H1 (cell line): ENCODE measurements around the gene CELA2A. TPM values are rescaled to one million over a fixed set of nuclear protein-coding genes. Genes with fewer than 3 reads are reported as not detected.

ENCODE experiments used
- CHD7 ChIP-seq: fragments of 300-600 bp; sonication (generic); IDR thresholded peaks from 2 replicates; pipeline ENCODE4 v1.7.1; 2012; ENCODE audit warnings: low read length, moderate library complexity, mild to moderate bottlenecking, inconsistent platforms; ENCODE audit not compliant: insufficient replicate concordance
- CTBP2 ChIP-seq: IDR thresholded peaks from 2 replicates; pipeline ENCODE4 v1.7.0; 2011; ENCODE audit warnings: borderline replicate concordance, mild to moderate bottlenecking, moderate library complexity, mixed read lengths, low read length; ENCODE audit not compliant: insufficient read depth, insufficient read length
- EGR1 ChIP-seq: IDR thresholded peaks from 2 replicates; pipeline ENCODE4 v1.6.1; 2011; ENCODE audit warnings: low read depth, low read length, borderline replicate concordance
- PHF8 ChIP-seq: fragments of 200-600 bp; sonication (generic); conservative IDR thresholded peaks from 2 replicates; pipeline ENCODE4 v1.7.1; 2012; ENCODE audit warnings: low read depth, mild to moderate bottlenecking, inconsistent platforms, low read length, moderate library complexity
- POLR2AphosphoS5 ChIP-seq: IDR thresholded peaks from 2 replicates; pipeline ENCODE4 v1.6.1; 2011; ENCODE audit warnings: low read depth, low read length
- POU5F1 ChIP-seq: IDR thresholded peaks from 2 replicates; pipeline ENCODE4 v1.6.1; 2011; ENCODE audit warnings: low read depth, mild to moderate bottlenecking, low read length, moderate library complexity
- RBBP5 ChIP-seq: IDR thresholded peaks from 2 replicates; pipeline ENCODE4 v1.7.1; 2012; ENCODE audit warnings: low read depth, mild to moderate bottlenecking, inconsistent platforms, low read length, moderate library complexity, borderline replicate concordance
- RFX5 ChIP-seq: IDR thresholded peaks from 2 replicates; pipeline ENCODE4 v1.6.1; 2011; ENCODE audit warnings: low read depth, low read length, improper control_type of control experiment, borderline replicate concordance
- RXRA ChIP-seq: IDR thresholded peaks from 2 replicates; pipeline ENCODE4 v1.6.1; 2011; ENCODE audit warnings: low read depth, mild to moderate bottlenecking, low read length, moderate library complexity; ENCODE audit not compliant: insufficient read depth
- SIRT6 ChIP-seq: IDR thresholded peaks from one replicate; pipeline ENCODE4 v1.7.1; 2012; ENCODE audit warnings: low read length, inconsistent platforms
- SRF ChIP-seq: IDR thresholded peaks from 2 replicates; pipeline ENCODE4 v1.6.1; 2011; ENCODE audit warnings: mild to moderate bottlenecking, low read depth, low read length, moderate library complexity
- TAF7 ChIP-seq: optimal IDR thresholded peaks from 2 replicates; pipeline ENCODE3; 2011; ENCODE audit warnings: low read depth, mild to moderate bottlenecking, inconsistent platforms, low read length, moderate library complexity, borderline replicate concordance
- polyA plus RNA-seq, 7 experiments: library from polyadenylated mRNA; depleted of rRNA in 3 of 7; stranded (reverse) in 5 of 7; unstranded in 2 of 7; fragments of >200 nt in 5 of 7; fragments of 200-250 nt in 2 of 7; gene quantifications; 1 replicate in 5 of 7; 2 replicates in 1 of 7; 4 replicates in 1 of 7; pipeline versions ENCODE4 v1.2.1 to v1.2.3, GENCODE V29; 2011 to 2013; ENCODE audit warnings: missing spikeins in 2 of 7, mixed read lengths in 2 of 7
- total RNA-seq: library from RNA; stranded (reverse); fragmentation: NEBNext Ultra II Directional; extraction: Animal tissue kit (Norgen Biotek cat#: 25700); gene quantifications from 2 replicates; pipeline ENCODE4 v1.2.1, GENCODE V29; 2021

Gene CELA2A
- total and polyA plus RNA-seq, 2 of the 8 experiments (the other 6 are each of a cell fraction or from before 2014, with no cell fraction given), result not detected

GRCh38 chr1:15449567-15449966 lies 7.0 kb upstream of the CELA2A start (continued):
- TF ChIP-seq CHD7 (no peak), RXRA (no peak), EGR1 (no peak), RFX5 (no peak), POU5F1 (no peak), RBBP5 (no peak), PHF8 (no peak), SIRT6 (no peak), CTBP2 (no peak), SRF (no peak), POLR2AphosphoS5 (no peak), TAF7 (no peak)
